Measurements from ENCODE around the gene FAM20A.

DNA sequence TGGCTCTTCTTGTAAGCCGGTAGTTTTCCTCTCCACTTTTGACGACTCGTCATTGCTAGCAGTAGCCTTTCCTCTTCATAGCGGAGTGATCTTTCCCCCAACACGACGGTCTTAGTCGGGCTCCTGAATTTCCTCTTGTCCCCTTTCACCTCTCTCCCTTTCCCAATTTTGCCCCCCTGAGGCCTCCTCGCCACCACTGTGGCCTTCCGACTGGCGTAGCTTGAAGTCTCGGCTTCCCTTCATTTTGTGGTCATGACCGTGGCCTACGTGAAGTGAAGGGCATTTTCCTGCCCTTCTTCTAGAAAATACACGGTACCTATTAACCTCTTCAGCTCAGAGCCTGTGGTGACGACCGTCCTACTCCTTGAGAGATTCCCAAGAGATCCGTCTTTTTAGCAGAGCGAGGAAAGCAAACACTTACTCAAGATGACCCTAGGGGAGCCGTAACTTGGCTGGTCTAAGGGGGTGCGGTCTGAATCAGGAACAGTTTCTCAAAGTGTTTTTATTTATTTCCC lies 88.2 kb downstream of the FAM20A start:
- TF ChIP-seq, protein P1, sequence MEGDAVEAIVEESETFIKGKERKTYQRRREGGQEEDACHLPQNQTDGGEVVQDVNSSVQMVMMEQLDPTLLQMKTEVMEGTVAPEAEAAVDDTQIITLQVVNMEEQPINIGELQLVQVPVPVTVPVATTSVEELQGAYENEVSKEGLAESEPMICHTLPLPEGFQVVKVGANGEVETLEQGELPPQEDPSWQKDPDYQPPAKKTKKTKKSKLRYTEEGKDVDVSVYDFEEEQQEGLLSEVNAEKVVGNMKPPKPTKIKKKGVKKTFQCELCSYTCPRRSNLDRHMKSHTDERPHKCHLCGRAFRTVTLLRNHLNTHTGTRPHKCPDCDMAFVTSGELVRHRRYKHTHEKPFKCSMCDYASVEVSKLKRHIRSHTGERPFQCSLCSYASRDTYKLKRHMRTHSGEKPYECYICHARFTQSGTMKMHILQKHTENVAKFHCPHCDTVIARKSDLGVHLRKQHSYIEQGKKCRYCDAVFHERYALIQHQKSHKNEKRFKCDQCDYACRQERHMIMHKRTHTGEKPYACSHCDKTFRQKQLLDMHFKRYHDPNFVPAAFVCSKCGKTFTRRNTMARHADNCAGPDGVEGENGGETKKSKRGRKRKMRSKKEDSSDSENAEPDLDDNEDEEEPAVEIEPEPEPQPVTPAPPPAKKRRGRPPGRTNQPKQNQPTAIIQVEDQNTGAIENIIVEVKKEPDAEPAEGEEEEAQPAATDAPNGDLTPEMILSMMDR (IDR thresholded peaks at IDR 0.05) = no peak
- no peak for TF ChIP-seq POLR2A (IDR thresholded peaks at IDR 0.05)
- TF ChIP-seq POLR2AphosphoS5 (IDR thresholded peaks at IDR 0.05) = peak in 2 of 3 donors; percentile 52 to 66
